Measurements from ENCODE around the gene CHST5. TPM values are rescaled to one million over a fixed set of nuclear protein-coding genes. Genes with fewer than 3 reads are reported as not detected.

Gene CHST5
- total and polyA plus RNA-seq, 2 of the 13 experiments (the other 11 are each of a cell fraction or from before 2014, with no cell fraction given): 0.05 TPM; not detected in 1

DNA sequence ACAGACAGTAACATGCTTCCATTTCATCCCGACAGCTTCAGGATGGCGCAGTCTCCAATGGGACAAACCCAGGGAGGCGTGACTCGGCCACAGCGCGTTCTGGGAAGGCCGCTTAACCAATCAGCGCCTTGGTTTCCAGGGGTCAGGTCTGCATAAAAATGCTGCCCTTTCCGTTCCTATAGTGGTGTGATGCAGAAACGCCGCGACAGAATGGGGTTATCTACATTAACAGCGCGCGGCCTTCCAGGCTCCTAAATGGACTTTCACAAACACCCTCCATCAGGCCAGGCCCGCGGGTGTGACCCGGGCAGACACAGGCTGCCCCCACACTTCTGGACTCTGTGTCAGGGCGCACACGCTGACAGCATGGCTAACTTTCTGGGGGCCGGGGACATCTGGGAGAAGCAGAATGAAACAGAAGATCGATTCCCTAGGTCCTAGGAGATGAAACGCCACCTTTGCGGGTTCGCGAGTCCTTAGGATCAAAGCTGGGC lies 19.4 kb upstream of the CHST5 start (continued):
- TF ChIP-seq HMGXB4 (CRISPR knock-in tag; IDR thresholded peaks at IDR 0.05; ENCODE audit: borderline replicate concordance in 1 of 2, low read depth in 1 of 2): peak in 1 of 2 experiments; percentile 16; a peak in 1 of 4 replicates
- no peak for TF ChIP-seq ZFYVE20 (CRISPR knock-in tag; IDR thresholded peaks at IDR 0.05; ENCODE audit: borderline replicate concordance, low read depth)
- TF ChIP-seq ZNF121 (CRISPR knock-in tag; IDR thresholded peaks at IDR 0.05): no peak
- TF ChIP-seq ZNF343 (CRISPR knock-in tag; IDR thresholded peaks at IDR 0.05): no peak
- TF ChIP-seq GTF2F1 (IDR thresholded peaks at IDR 0.05; ENCODE audit: low read length): no peak
- TF ChIP-seq ETV5 (CRISPR knock-in tag; IDR thresholded peaks at IDR 0.05; ENCODE audit: borderline replicate concordance): peak; percentile 18; the same call in 1 of the 2 replicates
- no peak for TF ChIP-seq ZNF263 (CRISPR knock-in tag; IDR thresholded peaks at IDR 0.05)
- TF ChIP-seq, protein P1, sequence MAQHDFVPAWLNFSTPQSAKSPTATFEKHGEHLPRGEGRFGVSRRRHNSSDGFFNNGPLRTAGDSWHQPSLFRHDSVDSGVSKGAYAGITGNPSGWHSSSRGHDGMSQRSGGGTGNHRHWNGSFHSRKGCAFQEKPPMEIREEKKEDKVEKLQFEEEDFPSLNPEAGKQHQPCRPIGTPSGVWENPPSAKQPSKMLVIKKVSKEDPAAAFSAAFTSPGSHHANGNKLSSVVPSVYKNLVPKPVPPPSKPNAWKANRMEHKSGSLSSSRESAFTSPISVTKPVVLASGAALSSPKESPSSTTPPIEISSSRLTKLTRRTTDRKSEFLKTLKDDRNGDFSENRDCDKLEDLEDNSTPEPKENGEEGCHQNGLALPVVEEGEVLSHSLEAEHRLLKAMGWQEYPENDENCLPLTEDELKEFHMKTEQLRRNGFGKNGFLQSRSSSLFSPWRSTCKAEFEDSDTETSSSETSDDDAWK (CRISPR knock-in tag; IDR thresholded peaks at IDR 0.05): no peak
- TF ChIP-seq FOSL2 (CRISPR knock-in tag; IDR thresholded peaks at IDR 0.05): 0 out of 2 replicates have a peak, but pooled peaks have one; percentile 21
- no peak for TF ChIP-seq TCF7L2 (IDR thresholded peaks at IDR 0.05; ENCODE audit: low read depth, low read length)
- TF ChIP-seq POGK (CRISPR knock-in tag; conservative IDR thresholded peaks at IDR 0.05): no peak
- no peak for TF ChIP-seq ZNF792 (CRISPR knock-in tag; IDR thresholded peaks at IDR 0.05)
- TF ChIP-seq NR2F1 (CRISPR knock-in tag; IDR thresholded peaks at IDR 0.05): 0 out of 4 replicates have a peak, but pooled peaks of 1 of the 2 experiments have one; percentile 19
- TF ChIP-seq NAIF1 (CRISPR knock-in tag; IDR thresholded peaks at IDR 0.05; ENCODE audit: borderline replicate concordance): no peak
- no peak for TF ChIP-seq MAZ (IDR thresholded peaks at IDR 0.05; ENCODE audit: borderline replicate concordance, low read depth, low read length)
- TF ChIP-seq MAZ (CRISPR knock-in tag; IDR thresholded peaks at IDR 0.05; ENCODE audit: low read depth): peak; percentile 10; the same call in 1 of the 2 replicates
- no peak for TF ChIP-seq ZNF253 (CRISPR knock-in tag; IDR thresholded peaks at IDR 0.05; ENCODE audit: borderline replicate concordance)
- no peak for TF ChIP-seq ZNF230 (CRISPR knock-in tag; IDR thresholded peaks at IDR 0.05)
- TF ChIP-seq ZNF879 (CRISPR knock-in tag; IDR thresholded peaks at IDR 0.05): no peak
- TF ChIP-seq, protein P2, sequence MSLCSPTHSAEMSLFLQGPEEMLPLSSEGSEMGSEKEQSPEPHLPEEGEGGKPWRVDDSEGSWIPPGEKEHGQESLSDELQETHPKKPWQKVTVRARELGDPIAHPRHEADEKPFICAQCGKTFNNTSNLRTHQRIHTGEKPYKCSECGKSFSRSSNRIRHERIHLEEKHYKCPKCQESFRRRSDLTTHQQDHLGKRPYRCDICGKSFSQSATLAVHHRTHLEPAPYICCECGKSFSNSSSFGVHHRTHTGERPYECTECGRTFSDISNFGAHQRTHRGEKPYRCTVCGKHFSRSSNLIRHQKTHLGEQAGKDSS (CRISPR knock-in tag; IDR thresholded peaks at IDR 0.05; ENCODE audit: borderline replicate concordance, low read depth): no peak
- TF ChIP-seq ZBTB4 (CRISPR knock-in tag; IDR thresholded peaks at IDR 0.05; ENCODE audit: borderline replicate concordance): no peak

Measured in HepG2 (cell line).